NCI-H1417 (cell line): ENCODE measurements around the gene CACNA1E.
"Not testable (repeated sequence)": the region's sequence is repeated elsewhere in the genome, so short reads cannot be mapped to it uniquely, and the experiment has no call there.

Experiments
- DNase-seq, 3 experiments: peaks; one replicate each; lab custom pipeline; 2025; lab: John Stamatoyannopoulos, UW

Gene CACNA1E

DNA sequence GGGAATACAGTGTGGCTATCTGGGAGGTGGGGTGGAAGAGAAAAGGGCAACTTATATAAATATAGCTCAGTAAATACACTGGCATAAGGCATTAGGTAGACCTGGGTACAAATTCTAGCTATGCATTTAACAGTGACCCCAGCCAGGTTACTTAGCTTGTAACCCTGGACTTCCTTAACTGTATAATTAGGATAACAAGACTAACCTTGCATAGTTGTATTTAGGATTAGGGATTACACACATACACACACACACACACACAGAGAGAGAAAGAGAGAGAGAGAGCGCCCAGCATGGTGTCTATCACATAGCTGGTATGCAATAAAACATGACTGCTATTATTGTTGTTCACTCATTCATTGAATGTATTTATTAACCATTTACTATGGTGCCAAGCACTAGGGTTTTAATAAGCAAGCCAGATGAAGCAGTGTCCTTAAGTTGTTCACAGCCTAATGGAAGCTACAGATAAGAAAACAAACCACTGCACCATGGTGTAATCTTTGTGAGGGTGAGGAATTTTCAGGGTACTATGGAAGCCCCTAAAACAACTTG lies 326.8 kb downstream of the CACNA1E start:
- DNase-seq, result no peak

DNA sequence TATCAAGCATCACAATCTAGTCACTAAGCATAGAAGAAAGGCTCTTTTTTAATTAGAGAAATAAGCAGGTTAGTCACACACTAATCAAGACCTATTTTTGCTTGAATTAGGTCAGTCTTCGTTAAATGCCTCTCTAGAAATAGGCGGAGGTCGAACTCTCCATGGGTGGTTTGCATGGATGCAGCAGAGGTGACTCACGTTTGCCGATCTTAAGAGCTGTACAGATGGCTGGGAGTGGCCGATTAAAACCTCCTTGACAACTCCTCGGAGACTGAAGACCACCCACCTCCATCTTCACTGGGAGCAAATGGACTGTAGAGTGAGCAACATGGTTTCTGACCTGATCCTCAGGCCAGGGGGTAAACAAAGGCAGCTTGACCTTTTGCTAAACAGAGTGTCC lies 328.9 kb downstream of the CACNA1E start:
- DNase-seq, result no peak

GRCh38 chr1:181813266-181813665 lies 329.9 kb downstream of the CACNA1E start:
- no peak for DNase-seq

GRCh38 chr1:181816608-181817007 lies 333.3 kb downstream of the CACNA1E start:
- DNase-seq, result no peak

DNA sequence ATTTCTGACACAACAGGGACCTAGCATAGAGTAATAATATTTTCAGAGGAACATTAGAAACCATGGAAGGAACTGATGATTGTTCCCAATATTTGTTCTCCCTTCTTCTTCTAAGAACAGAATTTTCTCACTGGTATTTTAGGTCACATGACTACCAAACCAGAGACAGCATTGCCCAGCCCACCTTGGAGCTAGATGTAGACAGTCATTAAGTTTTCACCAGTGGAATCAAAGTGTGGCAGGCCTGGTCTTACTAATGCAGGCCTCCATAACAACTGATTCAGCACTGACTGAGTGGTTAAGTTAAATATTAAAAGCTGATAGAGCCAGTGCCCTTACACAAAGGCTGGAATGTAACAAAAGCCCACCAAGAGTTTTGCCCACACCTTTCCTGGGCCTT lies 333.8 kb downstream of the CACNA1E start:
- no peak for DNase-seq

DNA sequence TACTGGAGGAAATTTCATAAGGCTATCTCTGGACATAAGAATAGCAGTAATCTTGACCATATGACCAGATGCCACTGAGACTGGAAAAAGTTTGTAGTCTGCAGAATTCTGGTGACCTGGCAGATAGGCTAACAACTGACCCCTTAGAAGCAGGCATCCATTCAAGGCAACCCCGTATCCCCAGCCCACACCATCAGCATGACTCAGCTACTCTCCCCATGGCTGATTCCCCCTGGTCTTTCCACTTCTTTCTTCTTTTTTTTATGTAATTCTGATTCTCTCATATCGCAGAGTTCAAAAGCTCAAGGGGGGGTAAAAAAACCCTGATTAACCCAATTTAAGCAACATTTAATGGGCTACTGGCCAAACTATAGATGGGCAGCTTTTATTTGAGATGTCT lies 335.1 kb downstream of the CACNA1E start:
- DNase-seq, result no peak

GRCh38 chr1:181818943-181819342 lies 335.6 kb downstream of the CACNA1E start:
- no peak for DNase-seq

- DNase-seq, result no peak
Observed at GRCh38 chr1:181821701-181822100, 338.4 kb downstream of the CACNA1E start.

- DNase-seq, result not testable (repeated sequence)
Observed at GRCh38 chr1:181832173-181832880, 349.0 kb downstream of the CACNA1E start.

- DNase-seq, result no peak
Observed at GRCh38 chr1:181846001-181846645, 362.8 kb downstream of the CACNA1E start.

GRCh38 chr1:181846681-181847080 lies 363.4 kb downstream of the CACNA1E start:
- no peak for DNase-seq

- DNase-seq, result no peak
Observed at GRCh38 chr1:181849071-181849470, 365.8 kb downstream of the CACNA1E start.

DNA sequence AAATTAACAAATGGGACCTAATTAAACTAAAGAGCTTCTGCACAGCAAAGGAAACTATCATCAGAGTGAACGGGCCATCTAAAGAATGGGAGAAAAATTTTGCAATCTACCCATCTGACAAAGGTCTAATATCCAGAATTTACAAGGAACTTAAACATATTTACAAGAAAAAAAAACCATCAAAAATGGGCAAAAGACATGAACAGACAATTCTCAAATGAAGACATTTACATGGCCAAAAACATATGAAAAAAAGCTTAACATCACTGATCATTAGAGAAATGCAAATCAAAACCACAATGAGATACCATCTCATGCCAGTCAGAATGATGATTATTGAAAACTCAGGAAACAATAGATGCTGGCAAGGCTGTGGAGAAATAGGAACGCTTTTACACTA lies 370.9 kb downstream of the CACNA1E start:
- DNase-seq, result not testable (repeated sequence)

DNA sequence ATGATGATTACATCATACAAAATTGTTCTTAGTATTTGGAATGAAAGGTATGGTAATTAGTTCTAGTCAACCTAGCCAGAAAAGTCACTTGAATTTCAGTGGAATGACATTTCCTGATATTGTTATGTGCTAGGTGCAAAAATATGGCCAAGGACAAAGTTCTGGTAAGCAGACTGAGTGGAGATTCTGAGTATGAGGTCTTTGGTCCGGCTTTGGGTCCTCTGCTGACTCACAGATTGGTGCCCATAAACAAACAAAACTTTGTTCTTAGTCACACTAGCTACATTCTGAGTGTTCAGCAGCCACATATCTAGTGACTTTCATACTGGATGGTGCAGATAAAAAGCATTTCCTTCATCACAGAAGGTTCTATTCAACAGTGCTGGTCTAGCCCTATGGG lies 372.1 kb downstream of the CACNA1E start:
- no peak for DNase-seq
